HCT116 (cell line): Measurements from ENCODE around the gene ACLY. TPM values are rescaled to one million over a fixed set of nuclear protein-coding genes. Genes with fewer than 3 reads are reported as not detected.

Experiments
- ATAC-seq: fragments of 200-7000 bp; cut with Tn5 transposase; 2 replicates; pipeline ENCODE4 v1.9.1; 2020; ENCODE audit warnings: mild to moderate bottlenecking, moderate library complexity
- BruUV-seq: library from RNA; stranded (reverse); fragments of 400-500 nt; replicated peaks from 2 replicates; lab custom pipeline; 2021; lab: Mats Ljungman, UMichigan
- CTCF ChIA-PET: fragments of 300-600 bp; sonication (Branson Sonifier 250); formaldehyde crosslinking; loops from one replicate; lab custom pipeline; 2021; ENCODE audit warnings: antibody characterized with exemption; lab: Charles Lee
- POLR2A ChIA-PET: fragments of 300-600, 350-600 bp; sonication (Branson Sonifier 250); formaldehyde crosslinking; loops from one replicate; lab custom pipeline; 2021; ENCODE audit warnings: antibody characterized with exemption; lab: Charles Lee
- RAD21 ChIA-PET, 2 experiments: fragments of 300-600 bp; sonication (Branson Sonifier 250); formaldehyde crosslinking; loops; one replicate each; lab custom pipeline; 2023; ENCODE audit warnings: low total read pairs in 2 of 2; ENCODE audit not compliant: uncharacterized antibody in 2 of 2, unreplicated experiment in 2 of 2, low non-redundant PET in 1 of 2; lab: Charles Lee
- DNase-seq: peaks from one replicate; pipeline ENCODE4 v3.0.0-alpha.2; 2010; ENCODE audit warnings: low read depth, low spot score
- H2AFZ ChIP-seq: fragments of 200-600 bp; shearing (Covaris generic), sonication (generic); 2 replicates; pipeline ENCODE4 v1.6.1; 2017; ENCODE audit warnings: low read depth, mixed run types, mixed read lengths, antibody characterized with exemption, low read length; ENCODE audit not compliant: poor library complexity, severe bottlenecking
- H3K27ac ChIP-seq: 2 replicates; pipeline ENCODE4 v1.5.1; 2012; ENCODE audit warnings: low read depth, low read length
- H3K27me3 ChIP-seq: fragments of 200-600 bp; sonication (generic); 2 replicates; pipeline ENCODE4 v1.6.1; 2016; ENCODE audit warnings: mixed run types, low read length, mixed read lengths; ENCODE audit not compliant: insufficient read depth
- H3K36me3 ChIP-seq, 2 experiments: fragments of 200-500 bp in 1 of 2; fragments of 200-600 bp in 1 of 2; sonication (Bioruptor generic) in 1 of 2; sonication (generic) in 1 of 2; 2 replicates each; pipeline versions ENCODE4 v1.5.1 to v1.6.1; 2014 to 2016; ENCODE audit warnings: low read length in 2 of 2, inconsistent platforms in 1 of 2, mixed read lengths in 1 of 2, mixed run types in 1 of 2; ENCODE audit not compliant: insufficient read depth in 2 of 2, control insufficient read depth in 1 of 2
- H3K4me1 ChIP-seq, 2 experiments: fragments of 200-600 bp in 1 of 2; sonication (generic) in 1 of 2; 2 replicates each; pipeline versions ENCODE4 v1.5.1 to v1.6.1; 2012 to 2017; ENCODE audit warnings: low read length in 2 of 2, inconsistent platforms in 1 of 2, mild to moderate bottlenecking in 1 of 2, mixed read lengths in 1 of 2, mixed run types in 1 of 2, moderate library complexity in 1 of 2; ENCODE audit not compliant: insufficient read depth in 2 of 2, control insufficient read depth in 1 of 2
- H3K4me2 ChIP-seq: fragments of 200-600 bp; sonication (generic); 2 replicates; pipeline ENCODE4 v1.6.1; 2017; ENCODE audit warnings: mixed run types, low read length, mixed read lengths
- H3K4me3 ChIP-seq, 2 experiments: fragments of 200-600 bp in 1 of 2; sonication (generic) in 1 of 2; replicated peaks in 1 of 2; 2 replicates each; pipeline ENCODE4 v1.5.1; 2011 to 2016; ENCODE audit warnings: low read length in 2 of 2, control low read depth in 1 of 2, low read depth in 1 of 2, mild to moderate bottlenecking in 1 of 2, mixed read lengths in 1 of 2, mixed run types in 1 of 2
- H3K79me2 ChIP-seq: fragments of 200-600 bp; sonication (generic); 2 replicates; pipeline ENCODE4 v1.6.1; 2017; ENCODE audit warnings: mild to moderate bottlenecking, mixed run types, low read length, moderate library complexity, mixed read lengths; ENCODE audit not compliant: insufficient read depth
- H3K9ac ChIP-seq: fragments of 200-600 bp; sonication (generic); 2 replicates; pipeline ENCODE4 v1.6.1; 2016; ENCODE audit warnings: low read length, mixed read lengths
- H3K9me2 ChIP-seq: fragments of 200-600 bp; sonication (generic), shearing (Covaris generic); 2 replicates; pipeline ENCODE4 v1.6.1; 2017; ENCODE audit warnings: mixed run types, mild to moderate bottlenecking, moderate library complexity; ENCODE audit not compliant: insufficient read depth
- H3K9me3 ChIP-seq, 2 experiments: fragments of 200-500 bp in 1 of 2; fragments of 200-600 bp in 1 of 2; sonication (Bioruptor generic) in 1 of 2; sonication (generic) in 1 of 2; 2 replicates each; pipeline ENCODE4 v1.6.1; 2014 to 2017; ENCODE audit warnings: low read length in 2 of 2, mixed read lengths in 2 of 2, inconsistent platforms in 1 of 2, low read depth in 1 of 2, mild to moderate bottlenecking in 1 of 2, mixed run types in 1 of 2, moderate library complexity in 1 of 2; ENCODE audit not compliant: control insufficient read depth in 1 of 2, insufficient read depth in 1 of 2
- H4K20me1 ChIP-seq: fragments of 200-600 bp; sonication (generic), shearing (Covaris generic); 2 replicates; pipeline ENCODE4 v1.6.1; 2017; ENCODE audit warnings: mixed run types, mild to moderate bottlenecking, moderate library complexity; ENCODE audit not compliant: insufficient read depth
- ATF3 ChIP-seq: IDR thresholded peaks from 2 replicates; pipeline ENCODE4 v1.6.1; 2012
- CBX3 ChIP-seq: IDR thresholded peaks from 2 replicates; pipeline ENCODE4 v1.6.1; 2012; ENCODE audit warnings: low read depth
- CTCF ChIP-seq, 3 experiments: fragments of 200-600 bp in 1 of 3; sonication (generic) in 1 of 3; IDR thresholded peaks in 2 of 3; conservative IDR thresholded peaks in 1 of 3; 2 replicates each; pipeline ENCODE4 v1.5.1; 2012 to 2017; ENCODE audit warnings: low read depth in 2 of 3, low read length in 2 of 3, antibody characterized with exemption in 1 of 3, borderline replicate concordance in 1 of 3, control low read depth in 1 of 3, mild to moderate bottlenecking in 1 of 3, mixed read lengths in 1 of 3, mixed run types in 1 of 3, moderate library complexity in 1 of 3; ENCODE audit not compliant: insufficient read depth in 1 of 3
- EGR1 ChIP-seq: IDR thresholded peaks from 2 replicates; pipeline ENCODE4 v1.6.1; 2012; ENCODE audit warnings: low read depth
- ELF1 ChIP-seq: IDR thresholded peaks from 2 replicates; pipeline ENCODE4 v1.6.1; 2012; ENCODE audit warnings: low read depth, borderline replicate concordance
- EZH2phosphoT487 ChIP-seq: fragments of 200-600 bp; IDR thresholded peaks from 2 replicates; pipeline ENCODE4 v1.6.1; 2018; ENCODE audit warnings: antibody characterized with exemption, borderline replicate concordance
- FOSL1 ChIP-seq: IDR thresholded peaks from 2 replicates; pipeline ENCODE4 v1.6.1; 2012; ENCODE audit warnings: low read depth
- JUND ChIP-seq: IDR thresholded peaks from 2 replicates; pipeline ENCODE4 v1.6.1; 2012
- MAX ChIP-seq: IDR thresholded peaks from 2 replicates; pipeline ENCODE4 v1.6.1; 2012
- POLR2A ChIP-seq: IDR thresholded peaks from 2 replicates; pipeline ENCODE4 v1.7.0; 2011; ENCODE audit warnings: borderline replicate concordance; ENCODE audit not compliant: insufficient read depth, insufficient read length; ENCODE audit errors: extremely low read depth
- POLR2AphosphoS5 ChIP-seq: IDR thresholded peaks from 2 replicates; pipeline ENCODE4 v1.6.1; 2011; ENCODE audit warnings: mild to moderate bottlenecking, low read depth, low read length, moderate library complexity
- SIN3A ChIP-seq: IDR thresholded peaks from 2 replicates; pipeline ENCODE4 v1.6.1; 2012; ENCODE audit warnings: low read depth
- SP1 ChIP-seq: IDR thresholded peaks from 2 replicates; pipeline ENCODE4 v1.6.1; 2012; ENCODE audit warnings: low read depth
- SRF ChIP-seq: IDR thresholded peaks from 2 replicates; pipeline ENCODE4 v1.6.1; 2012; ENCODE audit warnings: low read depth
- TCF7L2 ChIP-seq: IDR thresholded peaks from 2 replicates; pipeline ENCODE4 v1.7.0; 2011; ENCODE audit warnings: borderline replicate concordance, inconsistent platforms; ENCODE audit not compliant: insufficient read depth, insufficient read length; ENCODE audit errors: extremely low read depth
- YY1 ChIP-seq: IDR thresholded peaks from 2 replicates; pipeline ENCODE4 v1.6.1; 2011; ENCODE audit warnings: low read length, low read depth, moderate library complexity, mild to moderate bottlenecking; ENCODE audit not compliant: insufficient replicate concordance; ENCODE audit errors: extremely low read depth
- ZFX ChIP-seq: fragments of 450-650 bp; IDR thresholded peaks from 2 replicates; pipeline ENCODE4 v1.6.1; 2017
- ZNF274 ChIP-seq: fragments of 200-500 bp; sonication (Bioruptor generic); IDR thresholded peaks from 2 replicates; pipeline ENCODE4 v1.6.1; 2014; ENCODE audit warnings: mild to moderate bottlenecking, low read depth, low read length, inconsistent platforms
- intact Hi-C: fragments of 100-400 bp; cut with micrococcal nuclease; formaldehyde crosslinking; loops from 2 replicates; pipeline ENCODE4 v1.10.0; 2022
- total RNA-seq: library from RNA; stranded (reverse); gene quantifications from one replicate; pipeline ENCODE4 v1.2.1, GENCODE V29; 2021; ENCODE audit not compliant: unreplicated experiment
- TF ChIP-seq, protein P1 (sequence below): IDR thresholded peaks from 2 replicates; pipeline ENCODE4 v1.6.1; 2012; ENCODE audit warnings: low read depth

The ACLY gene
- total RNA-seq, 1 experiment from 2014 or later: 222 TPM

GRCh38 chr17:41930009-41930832 lies 11.5 kb upstream of the ACLY start, which contains the start of gene ODAD4:
Gene ODAD4, plus strand, starts transcription at chr17:41930617. Its CDS starts 107 bp downstream, at chr17:41930724.
- Histone ChIP-seq H3K4me2 (peak within 1 kb of the TSS; percentile 93), H3K4me3 (peak within 1 kb of the TSS; percentile 67 to 78), H3K79me2 (no peaks in the 10 kb centered on the region), H3K27me3 (no peaks in the 10 kb centered on the region), H2AFZ (peak within 1 kb of the TSS; percentile 83), H4K20me1 (no peaks in the 10 kb centered on the region), H3K9ac (peak within 1 kb of the TSS; percentile 67), H3K27ac (peak within 1 kb of the TSS; percentile 84), H3K9me3 (no peaks in the 10 kb centered on the region), H3K9me2 (no peaks in the 10 kb centered on the region), H3K36me3 (no peaks in the 10 kb centered on the region), H3K4me1 (peaks cover 3 to 18% of the 10 kb centered on the region in 2 experiments; a peak in 2 of 4 replicates)
- DNase-seq: peak; percentile 89
- intact Hi-C loops: no loop called here
- ChIA-PET POLR2A (interaction anchor here (0.5 to 4.8 kb wide), 9 partner anchors 11 to 151 kb away, joined by 3 to 38 read pairs (median 4); partner anchors contain the start of genes ACLY and JUP), CTCF (interaction anchor here (0.8 to 1.3 kb wide), 6 partner anchors 11 to 234 kb away, joined by 3 to 5 read pairs (median 3); partner anchors contain the start of genes ACLY and JUP), RAD21 (interaction anchor here in 1 of 2 experiments (1.2 kb wide), 1 partner anchor 29 kb away, joined by 4 read pairs; no protein-coding TSS in a partner anchor)
- ATAC-seq: peak; percentile 99
- BruUV-seq: TSS peak; percentile 96
- TF ChIP-seq ZFX (no peak), CTCF (IDR thresholded peaks at IDR 0.05 in 2 of 3, conservative IDR thresholded peaks at IDR 0.05 in 1 of 3; ENCODE audit: borderline replicate concordance in 1 of 3, insufficient read depth in 1 of 3, low read depth in 2 of 3, low read length in 2 of 3) (peak in 2 of 3 experiments; percentile 41 to 44; a peak in 4 of 6 replicates), EGR1 (peak; percentile 92), SP1 (peak; percentile 13; the same call in 1 of the 2 replicates), ZNF274 (no peak), SRF (peak; percentile 66; the same call in 1 of the 2 replicates), TCF7L2 (peak; percentile 52), MAX (peak; percentile 89), YY1 (peak; percentile 71), POLR2A (peak; percentile 92), FOSL1 (no peak), JUND (no peak), SIN3A (peak; percentile 90), ELF1 (peak; percentile 76; the same call in 1 of the 2 replicates), POLR2AphosphoS5 (peak; percentile 97), ATF3 (no peak), EZH2phosphoT487 (no peak), CBX3 (peak; percentile 84; the same call in 1 of the 2 replicates)
- TF ChIP-seq, protein P1, sequence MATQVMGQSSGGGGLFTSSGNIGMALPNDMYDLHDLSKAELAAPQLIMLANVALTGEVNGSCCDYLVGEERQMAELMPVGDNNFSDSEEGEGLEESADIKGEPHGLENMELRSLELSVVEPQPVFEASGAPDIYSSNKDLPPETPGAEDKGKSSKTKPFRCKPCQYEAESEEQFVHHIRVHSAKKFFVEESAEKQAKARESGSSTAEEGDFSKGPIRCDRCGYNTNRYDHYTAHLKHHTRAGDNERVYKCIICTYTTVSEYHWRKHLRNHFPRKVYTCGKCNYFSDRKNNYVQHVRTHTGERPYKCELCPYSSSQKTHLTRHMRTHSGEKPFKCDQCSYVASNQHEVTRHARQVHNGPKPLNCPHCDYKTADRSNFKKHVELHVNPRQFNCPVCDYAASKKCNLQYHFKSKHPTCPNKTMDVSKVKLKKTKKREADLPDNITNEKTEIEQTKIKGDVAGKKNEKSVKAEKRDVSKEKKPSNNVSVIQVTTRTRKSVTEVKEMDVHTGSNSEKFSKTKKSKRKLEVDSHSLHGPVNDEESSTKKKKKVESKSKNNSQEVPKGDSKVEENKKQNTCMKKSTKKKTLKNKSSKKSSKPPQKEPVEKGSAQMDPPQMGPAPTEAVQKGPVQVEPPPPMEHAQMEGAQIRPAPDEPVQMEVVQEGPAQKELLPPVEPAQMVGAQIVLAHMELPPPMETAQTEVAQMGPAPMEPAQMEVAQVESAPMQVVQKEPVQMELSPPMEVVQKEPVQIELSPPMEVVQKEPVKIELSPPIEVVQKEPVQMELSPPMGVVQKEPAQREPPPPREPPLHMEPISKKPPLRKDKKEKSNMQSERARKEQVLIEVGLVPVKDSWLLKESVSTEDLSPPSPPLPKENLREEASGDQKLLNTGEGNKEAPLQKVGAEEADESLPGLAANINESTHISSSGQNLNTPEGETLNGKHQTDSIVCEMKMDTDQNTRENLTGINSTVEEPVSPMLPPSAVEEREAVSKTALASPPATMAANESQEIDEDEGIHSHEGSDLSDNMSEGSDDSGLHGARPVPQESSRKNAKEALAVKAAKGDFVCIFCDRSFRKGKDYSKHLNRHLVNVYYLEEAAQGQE: no peak
